ENCODE measurements around the gene SCAF1.
"Not testable (repeated sequence)": the region's sequence is repeated elsewhere in the genome, so short reads cannot be mapped to it uniquely, and the experiment has no call there.

Gene SCAF1

DNA sequence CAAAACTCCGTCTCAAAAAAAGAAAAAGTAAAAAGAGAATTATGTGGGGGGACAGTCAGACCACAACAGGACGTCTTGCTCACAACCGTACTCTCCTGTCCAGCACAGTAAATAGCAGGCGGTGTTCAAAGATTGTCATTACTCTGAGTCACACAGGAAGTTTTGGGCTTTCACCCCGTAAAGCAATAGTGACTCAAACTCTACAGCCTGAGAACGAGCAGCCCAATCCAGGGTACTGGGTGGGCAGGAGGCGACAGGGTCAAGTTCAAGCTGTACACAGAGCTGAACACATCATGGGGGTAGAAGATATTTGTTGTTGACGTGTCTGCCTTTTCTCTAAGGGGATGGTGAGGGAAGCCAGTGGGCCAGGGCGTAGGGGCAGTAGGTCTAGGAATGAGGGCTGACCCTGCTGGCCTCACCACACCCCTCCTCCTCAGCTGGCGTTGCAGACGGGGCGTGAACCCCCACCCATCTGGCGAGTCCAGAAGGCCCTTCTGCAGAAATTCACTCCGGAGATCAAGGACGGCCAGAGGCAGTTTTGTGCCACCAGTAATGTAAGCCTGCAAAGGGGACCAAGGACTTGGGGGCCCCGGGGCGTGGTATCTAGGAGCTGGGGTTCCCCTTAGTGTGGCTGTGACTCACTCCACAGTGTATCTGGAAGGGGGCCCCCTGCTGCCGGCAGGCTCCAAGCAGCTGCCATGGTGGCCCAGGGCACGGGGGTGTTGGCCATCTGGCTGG is 27.7 kb upstream of the SCAF1 start:
- DNase-seq: no peak

DNA sequence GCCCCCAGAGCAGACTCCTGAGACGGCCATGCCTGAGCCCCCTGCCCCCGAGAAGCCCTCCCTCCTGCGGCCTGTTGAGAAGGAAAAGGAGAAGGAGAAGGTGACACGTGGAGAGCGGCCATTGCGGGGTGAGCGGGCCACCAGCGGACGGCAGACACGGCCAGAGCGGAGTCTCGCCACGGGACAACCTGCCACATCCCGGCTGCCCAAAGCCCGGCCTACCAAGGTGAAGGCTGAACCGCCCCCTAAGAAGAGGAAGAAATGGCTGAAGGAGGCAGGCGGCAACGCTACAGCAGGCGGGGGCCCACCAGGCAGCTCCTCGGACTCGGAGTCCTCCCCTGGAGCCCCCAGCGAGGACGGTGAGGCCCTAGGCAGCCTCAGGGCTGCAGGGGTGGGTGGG is 26.1 kb upstream of the SCAF1 start:
- no peak for DNase-seq

DNA sequence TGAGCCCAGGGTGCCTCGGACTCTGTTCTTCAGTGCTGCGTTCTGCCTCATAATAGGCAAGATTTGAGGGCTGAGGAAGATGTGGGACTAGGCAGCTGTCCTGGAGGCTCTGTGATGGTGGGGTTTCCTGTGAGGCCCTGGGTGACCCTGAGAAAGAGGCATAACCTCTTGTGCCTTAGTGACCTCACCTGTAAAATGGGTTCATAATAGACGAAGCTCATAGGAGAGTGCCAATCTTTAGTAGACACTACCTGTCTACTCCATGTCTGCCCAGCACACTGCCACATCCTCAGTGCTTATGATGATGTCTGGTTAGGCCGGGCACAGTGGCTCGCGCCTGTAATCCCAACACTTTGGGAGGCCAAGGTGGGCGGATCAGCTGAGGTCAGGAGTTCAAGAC is 25.5 kb upstream of the SCAF1 start:
- DNase-seq: no peak

DNA sequence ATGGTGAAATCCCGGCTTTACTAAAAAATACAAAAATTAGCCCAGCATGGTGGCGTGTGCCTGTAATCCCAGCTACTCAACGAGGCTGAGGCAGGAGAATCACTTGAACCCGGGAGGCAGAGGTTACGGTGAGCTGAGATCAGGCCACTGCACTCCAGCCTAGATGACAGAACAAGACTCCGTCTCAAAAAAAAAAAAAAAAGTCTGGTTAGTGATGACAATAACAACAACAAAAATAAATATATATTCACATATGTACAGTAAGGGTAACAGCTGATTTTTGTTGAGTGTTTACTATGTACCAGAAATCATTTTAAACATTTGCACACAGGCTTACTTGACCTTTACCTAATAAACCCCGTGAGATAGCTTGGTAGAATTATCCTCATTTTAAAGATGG is 25.1 kb upstream of the SCAF1 start:
- DNase-seq: no peak

DNA sequence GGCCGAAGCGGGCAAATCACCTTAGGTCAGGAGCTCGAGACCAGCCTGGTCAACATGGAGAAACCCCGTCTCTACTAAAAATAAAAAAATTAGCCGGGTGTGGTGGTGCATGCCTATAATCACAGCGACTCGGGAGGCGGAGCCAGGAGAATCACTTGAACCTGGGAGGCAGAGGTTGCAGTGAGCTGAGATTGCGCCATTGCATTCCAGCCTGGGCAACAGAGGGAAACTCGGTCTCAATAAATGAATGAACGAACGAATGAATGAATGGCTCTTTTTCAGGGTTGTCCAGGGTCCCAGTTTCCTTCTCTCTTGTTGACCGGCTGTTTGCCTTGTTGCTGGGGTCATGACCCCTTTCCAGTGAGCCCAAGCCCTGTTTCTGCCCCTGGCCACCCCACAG is 24.1 kb upstream of the SCAF1 start:
- DNase-seq: not testable (repeated sequence)

DNA sequence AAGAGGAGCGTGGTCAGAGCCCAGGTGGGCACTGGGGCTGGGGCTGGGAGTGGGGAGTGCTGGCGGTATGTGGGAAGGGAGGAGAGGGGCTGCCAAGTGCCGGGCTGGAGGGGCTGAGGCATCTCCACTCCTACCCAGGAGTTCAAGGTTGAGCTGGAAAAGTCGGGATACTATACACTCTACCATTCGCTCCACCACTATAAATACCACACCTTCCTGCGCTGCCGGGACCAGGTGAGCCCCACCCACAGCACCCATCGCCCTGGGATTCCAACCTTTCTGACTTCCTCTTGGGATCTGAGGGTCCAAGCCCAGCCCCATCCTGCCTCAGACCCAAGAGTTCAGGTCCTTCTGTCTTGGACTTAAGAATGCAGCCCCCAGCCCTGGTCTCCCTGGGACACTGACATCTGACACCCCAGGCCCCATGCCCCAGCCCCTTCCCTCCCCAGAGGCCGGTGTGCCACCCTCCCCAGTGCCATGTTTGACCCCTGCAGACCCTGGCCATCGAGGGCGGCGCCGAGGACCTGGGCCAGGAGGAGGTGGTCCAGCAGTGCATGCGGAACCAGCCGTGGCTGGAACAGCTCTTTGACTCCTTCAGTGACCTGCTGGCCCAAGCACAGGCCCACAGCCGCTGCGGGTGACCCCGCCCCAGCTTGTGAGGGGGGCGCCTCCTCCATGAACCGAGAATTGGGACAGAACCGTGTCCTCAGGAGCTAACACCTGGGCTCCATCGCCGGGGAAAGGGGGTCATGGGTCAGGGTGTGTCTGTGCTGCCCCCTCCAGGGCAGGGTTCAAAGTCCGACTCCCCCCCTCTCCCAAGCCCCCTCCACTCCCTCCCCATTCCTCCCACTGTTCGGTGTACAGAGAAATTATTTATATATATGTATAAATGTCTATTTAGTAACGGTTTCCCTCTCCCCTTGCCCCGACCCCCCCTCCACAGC is 16.8 kb upstream of the SCAF1 start:
- DNase-seq: no peak

DNA sequence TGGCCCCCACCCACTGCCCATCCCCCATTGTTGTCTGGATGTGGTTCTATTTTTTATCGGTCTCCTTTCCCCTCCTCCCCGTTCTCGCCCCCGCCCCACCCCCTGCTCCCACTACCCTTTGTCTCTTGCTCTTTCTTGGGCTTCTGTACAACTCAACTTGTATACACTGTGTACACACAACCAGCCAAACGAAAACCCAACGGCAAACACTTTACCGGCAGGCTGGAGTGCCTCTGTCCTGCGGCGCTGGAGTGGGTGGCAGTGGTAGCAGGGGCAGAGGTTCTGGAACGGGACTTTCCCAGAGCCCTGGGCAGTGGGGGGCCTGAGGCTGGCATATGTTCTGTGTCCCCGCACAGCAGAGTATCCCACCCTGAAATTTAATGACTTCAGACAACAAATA is 15.8 kb upstream of the SCAF1 start:
- DNase-seq: no peak

DNA sequence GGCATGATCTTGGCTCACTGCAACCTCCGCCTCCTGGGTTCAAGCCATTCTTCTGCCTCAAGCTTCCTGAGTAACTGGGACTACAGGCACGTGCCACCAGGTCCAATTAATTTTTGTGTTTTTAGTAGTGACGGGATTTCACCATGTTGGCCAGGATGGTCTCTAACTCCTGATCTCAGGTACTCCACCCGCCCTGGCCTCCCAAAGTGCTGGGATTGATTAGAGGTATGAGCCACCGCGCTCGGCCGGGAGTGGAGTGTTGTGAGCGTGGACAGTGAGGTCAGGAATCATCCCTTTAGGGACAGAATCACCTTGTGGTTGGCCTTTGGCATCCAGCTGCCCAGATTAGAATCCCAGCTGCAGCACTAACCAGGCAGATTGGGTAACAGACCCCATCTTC is 12.3 kb upstream of the SCAF1 start:
- DNase-seq: no peak

DNA sequence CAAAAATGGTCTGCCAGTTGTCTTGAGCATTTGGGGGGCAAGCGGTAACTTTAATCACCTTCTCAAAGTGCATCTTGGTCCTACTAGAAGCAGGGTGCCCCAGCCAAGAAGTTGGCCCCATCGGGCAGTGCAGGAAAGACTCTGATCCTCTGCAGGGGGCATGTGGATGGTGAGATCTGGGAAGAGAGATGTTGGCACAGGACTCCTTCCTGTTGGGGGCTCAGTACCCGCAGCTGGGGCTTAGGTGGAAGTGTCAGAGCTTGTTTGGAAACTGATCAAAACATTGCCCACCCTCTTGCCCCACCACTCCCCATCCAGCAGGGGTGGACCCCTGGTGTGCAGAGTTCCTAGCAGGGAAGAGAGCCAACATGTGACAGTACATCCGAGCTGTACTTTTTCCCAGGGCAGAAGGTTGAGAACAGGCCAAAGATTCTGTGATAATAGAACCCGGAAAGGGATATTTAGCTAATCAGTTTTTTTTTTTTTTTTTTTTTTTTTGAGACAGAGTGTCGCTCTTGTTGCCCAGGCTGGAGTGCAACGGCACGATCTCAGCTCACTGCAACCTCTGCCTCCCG is 10.9 kb upstream of the SCAF1 start:
- DNase-seq: no peak

DNA sequence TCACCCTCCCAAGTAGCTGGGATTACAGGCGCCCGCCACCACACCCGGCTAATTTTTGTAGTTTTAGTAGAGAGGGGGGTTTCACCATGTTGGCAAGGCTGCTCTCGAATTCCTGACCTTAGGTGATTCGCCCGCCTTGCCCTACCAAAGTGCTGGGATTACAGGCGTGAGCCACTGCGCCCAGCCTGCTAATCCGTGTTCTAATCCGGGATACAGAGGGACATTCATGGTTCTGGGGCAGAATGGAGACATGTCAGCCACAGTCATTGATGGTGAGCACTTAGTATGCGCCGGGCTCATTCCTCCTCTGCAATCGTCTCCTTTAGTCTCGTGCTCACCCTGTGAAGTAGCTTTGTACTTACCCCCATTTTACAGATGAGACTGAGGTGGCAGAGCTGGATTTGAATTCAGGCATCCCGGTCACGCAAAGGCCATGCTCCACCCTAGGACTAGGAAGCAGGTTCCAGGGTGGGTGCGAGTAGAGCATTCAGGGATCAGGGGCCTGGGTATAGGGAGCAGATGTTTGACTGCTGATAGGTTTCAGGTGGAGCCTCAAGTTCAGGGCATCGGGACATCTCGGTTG is 10.3 kb upstream of the SCAF1 start:
- no peak for DNase-seq

DNA sequence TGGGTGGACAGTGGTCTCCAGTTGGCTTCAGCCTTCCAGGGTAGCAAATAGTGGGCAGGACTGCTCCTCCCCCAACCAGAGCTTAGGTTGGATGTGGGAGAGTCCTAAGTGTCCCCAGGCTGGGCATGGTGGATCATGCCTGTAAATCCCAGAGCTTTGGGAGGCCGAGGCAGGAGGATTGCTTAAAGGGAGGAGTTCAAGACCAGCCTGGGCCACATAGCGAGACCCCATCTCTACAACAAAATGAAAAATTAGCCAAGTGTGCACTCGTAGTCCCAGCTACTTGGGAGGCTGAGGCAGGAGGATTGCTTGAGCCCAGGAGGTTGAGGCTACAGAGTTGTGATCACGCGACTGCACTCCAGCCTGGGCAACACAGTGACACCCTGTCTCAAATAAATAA is 9.4 kb upstream of the SCAF1 start:
- no peak for DNase-seq

DNA sequence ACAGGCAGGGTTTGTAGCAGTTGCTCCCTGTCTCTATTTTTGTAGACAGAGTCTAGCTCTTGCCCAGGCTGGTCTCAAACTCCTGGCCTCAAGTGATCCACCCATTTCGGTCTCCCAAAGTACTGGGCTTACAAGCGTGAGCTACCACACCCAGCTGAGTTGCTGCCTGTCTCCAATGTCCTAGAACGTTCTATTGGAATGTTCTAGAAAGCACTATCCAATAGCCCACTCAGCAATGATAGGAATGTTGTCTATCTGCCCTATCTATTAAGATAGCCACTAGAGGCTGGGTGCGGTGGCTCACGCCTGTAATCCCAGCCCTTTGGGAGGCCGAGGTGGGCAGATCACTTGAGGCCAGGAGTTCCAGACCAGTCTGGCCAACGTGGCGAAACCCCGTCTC is 8.7 kb upstream of the SCAF1 start:
- not testable (repeated sequence) for DNase-seq

DNA sequence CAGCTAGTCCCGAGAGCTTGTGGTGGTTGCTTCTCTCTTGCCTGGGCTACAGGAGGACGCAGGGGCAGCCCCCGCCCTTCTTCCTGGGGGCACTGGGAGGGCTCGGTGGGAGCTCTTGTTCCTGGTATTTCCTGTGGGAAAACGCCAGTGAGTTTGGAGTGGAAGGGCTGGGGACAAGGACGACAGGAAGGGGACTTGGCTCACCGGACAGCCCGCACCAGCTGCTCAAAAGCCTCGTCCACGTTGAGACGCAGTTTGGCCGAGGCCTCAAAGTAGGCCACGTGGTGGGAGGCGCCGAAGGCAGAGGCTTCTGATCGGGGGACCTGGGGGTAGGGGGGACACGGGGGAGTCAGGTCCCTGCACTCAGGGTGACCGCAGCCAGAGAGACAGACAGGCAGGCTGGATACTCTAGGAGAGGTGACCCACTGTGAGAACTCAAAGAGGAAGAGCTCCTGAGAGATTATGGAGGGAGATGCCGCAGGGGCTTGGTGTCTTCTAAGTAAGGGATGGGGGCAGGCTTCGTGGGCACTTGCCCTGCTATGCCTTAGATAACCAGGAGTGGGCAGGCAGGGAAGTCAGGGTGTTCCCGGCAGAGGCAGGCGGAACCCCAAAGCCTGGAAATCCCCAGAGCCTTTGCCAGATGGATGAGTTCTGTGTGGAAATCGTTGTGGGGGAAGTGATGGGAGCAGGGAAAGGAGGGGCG is 6.3 kb upstream of the SCAF1 start:
- DNase-seq: no peak

DNA sequence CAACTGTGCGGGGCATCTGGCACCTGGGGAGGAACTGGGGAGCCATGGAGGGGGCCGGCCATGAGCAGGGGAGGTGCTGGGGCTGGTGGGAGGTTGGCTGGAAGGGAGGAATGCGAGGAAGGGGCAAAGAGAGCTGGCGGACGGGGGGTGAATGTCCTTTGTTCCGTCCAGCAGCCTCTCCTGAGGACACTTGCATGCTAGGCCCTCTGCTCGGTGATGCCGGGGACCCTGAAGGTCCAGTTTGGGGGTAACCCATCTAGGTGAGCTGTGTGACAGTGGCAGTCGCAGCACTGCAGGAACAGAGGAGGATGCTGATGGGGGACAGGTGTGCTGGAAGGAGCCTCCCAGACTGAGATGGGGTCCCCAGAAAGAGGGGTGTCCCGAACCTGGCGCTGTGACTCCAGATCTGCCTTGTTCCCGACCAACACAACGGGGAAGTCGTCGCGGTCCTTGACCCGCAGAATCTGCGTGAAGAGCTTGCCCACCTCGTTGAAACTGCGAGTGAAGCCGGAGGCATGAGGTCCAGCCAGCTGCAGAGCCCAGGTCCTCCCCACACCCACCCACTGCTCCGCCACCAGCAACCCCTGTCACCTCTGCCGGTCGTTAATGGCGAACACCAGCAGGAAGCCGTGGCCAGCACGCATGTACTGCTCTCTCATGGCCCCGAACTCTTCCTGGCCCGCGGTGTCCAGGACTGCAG is 5.6 kb upstream of the SCAF1 start:
- DNase-seq: no peak

DNA sequence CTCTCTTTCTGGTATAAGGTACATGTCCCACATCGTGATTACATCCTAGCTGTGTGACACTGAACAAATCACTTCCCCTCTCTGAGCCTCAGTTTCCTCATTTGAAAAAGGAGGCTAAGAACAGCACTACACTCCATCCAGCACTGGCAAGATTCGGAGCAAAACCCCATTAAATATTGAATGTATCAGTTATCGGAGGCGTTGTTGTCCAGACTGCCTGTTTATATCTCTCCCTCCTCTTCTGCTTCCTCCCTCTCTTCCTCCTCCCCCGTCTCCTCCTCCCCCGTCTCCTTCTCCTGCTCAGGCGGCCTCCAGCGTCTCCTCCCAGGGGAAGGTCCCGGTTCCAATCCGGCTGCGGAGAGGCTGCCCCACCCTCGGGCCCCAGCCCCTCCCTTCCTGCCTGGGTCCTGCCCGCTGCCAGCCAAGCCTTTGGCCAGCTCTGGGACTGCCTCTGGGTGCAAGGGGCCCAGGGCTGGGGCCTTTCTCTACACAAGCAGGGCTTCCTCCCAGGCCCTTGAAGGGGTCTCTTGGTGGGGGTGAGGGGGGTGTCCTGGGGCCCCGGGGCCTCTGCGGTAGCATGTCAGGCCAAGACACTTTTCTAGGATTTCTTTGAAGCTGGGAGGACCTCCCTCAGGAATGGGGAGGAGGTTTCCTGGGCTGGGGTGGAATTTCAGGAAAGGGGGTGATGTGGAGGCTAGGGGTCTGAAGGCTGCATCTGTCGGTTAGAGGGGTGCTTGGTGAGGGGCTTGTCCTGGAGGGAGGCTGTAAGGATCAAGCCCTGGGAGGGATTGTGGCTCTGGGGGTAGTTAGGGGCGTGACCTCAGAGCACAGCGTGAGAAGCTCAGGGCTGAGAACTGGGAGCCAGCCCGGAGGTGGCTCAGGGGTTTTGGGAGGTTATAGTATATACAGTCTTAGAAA is 3.9 kb upstream of the SCAF1 start:
- DNase-seq: no peak

DNA sequence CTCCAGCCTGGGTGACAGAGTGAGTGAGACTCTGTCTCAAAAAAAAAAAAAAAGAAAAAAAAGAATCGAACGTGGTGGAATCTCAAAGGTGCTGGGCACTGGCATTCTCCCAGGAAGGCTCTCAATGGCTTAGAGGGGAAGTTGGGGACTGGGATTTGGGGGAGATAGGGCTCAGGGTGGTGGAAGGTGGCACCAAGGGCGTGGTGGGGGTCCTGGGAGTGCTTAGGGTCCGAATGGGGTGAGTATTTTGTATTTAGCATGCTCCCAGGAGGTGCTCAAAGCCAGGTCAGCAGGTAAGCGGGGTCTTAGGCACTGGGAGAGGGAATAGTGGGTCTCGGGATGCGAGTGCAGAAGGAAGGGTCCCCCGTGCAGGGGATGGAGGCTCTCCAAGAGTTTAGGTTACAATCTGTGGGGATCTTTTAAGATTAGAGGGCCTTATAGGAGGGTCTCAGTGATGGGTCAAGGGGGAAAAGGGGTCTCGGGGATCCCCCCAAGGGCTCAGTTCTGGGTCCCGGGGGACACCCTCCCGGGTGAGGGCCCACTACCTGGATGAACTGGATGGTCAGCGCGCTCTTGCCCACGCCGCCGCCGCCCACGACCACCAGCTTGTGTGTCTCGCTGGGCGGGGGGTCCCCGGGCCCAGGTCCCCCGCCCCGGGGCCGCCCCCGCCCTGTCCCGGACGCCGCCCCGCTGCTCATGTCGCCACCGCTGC is 2.5 kb upstream of the SCAF1 start:
- DNase-seq: no peak

DNA sequence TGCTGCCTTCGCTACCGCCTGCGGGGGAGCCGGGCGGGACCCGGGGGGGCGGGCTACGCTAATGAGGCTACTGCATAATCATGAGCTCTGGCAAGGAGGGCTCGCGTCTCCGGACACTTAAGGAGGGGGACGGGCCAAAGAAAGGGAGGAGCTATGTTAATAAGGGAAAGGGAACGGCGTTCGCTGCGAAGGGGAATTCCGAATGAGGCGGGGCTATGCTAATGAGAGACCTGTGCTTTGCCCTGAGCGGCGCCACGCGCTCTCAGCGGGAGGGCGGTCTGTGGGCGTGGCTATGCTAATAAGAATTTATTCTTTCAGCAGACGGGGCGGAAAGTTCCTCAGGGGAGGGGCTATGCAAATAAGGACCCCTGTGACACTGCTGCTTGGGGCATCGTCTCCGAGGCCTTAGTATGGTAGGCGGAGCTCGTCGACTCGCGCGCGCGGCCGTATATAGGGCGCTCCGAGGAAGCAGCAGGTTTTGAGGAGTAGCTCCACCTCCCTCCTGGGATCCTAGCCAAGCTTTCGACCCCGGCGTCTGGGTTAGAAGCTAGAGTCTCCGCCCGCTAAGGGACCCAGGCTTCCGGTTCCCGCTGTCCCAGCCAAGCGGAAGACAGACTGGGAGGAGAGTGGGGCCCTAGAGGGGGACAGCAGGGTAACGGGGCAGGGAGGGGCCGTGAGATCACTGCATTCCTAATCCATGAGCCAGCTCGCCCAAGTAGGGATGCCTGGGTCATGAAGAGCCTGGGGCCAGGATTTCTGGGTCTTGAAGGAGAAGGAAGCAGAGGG is 1.7 kb upstream of the SCAF1 start, which contains the start of gene RRAS:
RRAS (minus strand) TSS at position 31 of the 786 bp plus-strand sequence. CDS start 45 bp downstream, outside the sequence.
- peak; percentile 100 for DNase-seq

DNA sequence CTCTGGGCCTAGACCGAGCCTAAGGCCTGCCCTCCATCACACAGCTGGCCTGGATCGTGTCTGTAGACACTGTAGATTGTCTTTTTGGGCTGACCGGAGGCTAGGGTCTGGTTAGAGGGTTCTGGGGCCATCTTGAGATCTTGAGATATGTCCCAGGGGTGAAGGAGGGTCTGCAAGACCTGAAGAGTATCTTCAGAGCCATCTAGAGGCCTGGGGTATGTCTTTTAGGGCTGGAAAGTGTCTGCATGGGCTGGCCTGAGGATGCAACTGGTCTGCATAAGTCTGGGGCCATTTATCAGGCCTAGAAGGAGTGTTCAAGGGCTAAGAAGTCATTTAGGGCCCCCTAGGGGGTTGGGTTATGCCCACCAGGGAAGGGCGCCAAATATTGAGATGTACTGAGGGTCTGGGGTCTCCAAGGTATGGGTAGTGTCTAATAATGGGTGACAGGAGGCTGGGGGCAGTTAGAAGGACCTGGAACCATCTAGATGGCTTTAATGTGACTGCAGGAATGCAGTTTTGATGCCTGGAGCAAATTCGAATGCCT is 555 bp downstream of the SCAF1 start:
- DNase-seq: no peak

DNA sequence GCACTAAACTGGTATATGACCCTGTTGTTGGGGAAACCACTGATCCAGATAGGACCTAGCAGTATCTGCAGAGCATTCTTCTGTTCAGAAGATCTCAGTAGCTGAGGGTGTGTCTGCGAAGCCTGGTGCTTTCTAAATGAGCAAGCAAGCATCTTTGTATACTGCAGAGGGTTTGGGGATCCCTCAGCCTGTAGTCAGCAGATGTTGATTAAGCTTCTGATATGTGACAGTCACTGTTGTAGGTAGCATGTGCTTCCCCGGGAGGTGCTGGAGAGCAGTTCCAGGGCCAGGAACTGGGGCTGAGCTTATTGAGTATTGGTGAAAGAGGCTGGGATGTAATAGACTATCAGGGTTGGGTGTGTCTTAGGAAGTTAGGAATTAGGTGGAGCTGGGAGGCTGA is 1.5 kb downstream of the SCAF1 start:
- DNase-seq: no peak

Measured in stimulated activated CD4-positive, alpha-beta T cell treated with anti-CD3 and anti-CD28 coated beads, Interleukin-4, amount 100 ng/mL, for 1 hour (primary cell).